HK-2 (cell line): Measurements from ENCODE around the gene RAB5B.
A peak's percentile ranks its signal among the peaks of the same experiment; 100 is the strongest.
"Not testable (repeated sequence)": the region's sequence is repeated elsewhere in the genome, so short reads cannot be mapped to it uniquely, and the experiment has no call there.

Experiments used
- DNase-seq: peaks from one replicate; pipeline ENCODE4 v3.0.0-alpha.2; 2018; ENCODE audit not compliant: unreplicated experiment

RAB5B gene

DNA sequence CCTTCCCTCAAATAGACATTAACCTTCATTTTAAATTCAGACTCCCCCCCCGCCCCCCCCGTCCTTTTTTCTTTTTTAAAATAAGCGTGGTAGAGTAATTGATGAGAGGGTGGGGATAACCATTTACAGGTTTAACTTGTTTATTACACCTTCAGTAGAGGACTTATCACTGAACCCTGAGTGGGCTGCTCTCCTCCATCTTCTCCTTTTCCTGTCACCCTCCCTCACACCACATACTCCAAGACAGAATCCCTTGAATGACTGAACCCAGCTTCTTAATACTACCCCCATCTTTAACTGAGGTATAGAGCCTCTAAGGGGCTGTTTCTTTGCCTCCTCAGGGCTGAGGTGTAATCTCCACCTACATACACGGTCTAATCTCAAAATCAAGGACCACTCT, 43.3 kb downstream of the RAB5B start:
- DNase-seq, result no peak

DNA sequence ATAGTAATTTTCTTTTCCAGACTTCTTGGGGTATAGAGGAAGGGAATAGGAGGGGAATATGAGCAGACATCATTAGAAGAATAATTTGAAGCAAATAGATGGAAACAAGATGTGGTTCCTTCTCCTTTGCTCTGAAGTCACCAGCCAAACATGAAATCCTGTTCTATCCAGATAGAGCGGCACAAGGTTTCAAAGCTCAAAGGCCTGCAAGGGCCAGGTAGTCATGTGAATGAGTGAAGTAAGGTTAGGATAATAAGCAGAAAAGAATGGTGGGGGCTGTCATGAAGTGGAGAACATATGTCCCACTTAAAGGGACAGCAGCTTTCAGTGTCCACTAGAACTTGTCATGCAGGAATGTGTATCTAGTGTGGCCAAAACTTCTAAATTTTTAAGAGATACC, 44.5 kb downstream of the RAB5B start:
- DNase-seq, result no peak

DNA sequence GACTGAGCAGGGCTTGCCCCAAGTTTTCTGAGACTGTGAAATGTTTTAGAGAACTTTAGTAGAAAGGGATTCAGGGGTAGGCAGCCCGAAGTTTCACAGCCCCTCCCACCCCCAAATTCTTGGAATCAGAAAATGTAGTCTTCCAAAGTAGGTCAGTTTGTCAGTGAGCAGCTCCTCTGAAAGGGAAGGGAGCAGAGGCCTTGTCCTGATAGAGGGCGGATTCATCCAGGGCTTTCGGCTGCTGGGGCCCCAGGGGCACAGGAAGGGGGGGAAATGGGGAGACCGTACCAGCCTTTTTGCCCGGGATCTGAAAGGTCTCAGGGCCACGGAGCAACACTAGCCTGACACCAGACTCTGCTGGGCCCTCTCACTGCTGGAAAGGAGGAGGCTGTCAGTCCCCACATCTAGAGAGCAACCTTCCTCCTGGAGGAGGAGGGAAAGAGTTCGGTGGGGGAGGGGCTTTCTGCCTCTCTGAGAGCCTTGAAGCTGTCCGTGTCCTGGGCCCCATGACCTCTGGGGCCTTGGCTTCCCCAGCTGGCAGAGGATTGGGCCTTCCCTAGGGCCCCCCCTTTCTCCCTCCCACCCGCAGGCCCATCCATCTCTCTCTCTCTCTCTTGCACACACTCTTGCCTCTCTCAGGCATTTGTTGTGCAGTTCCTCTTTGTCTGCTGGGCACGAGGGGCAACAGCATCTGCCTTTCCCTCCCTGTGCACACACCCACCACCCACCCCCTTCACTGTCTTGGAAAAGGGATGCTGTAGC, 46.7 kb downstream of the RAB5B start, which contains the start of gene IKZF4:
TSS of gene IKZF4 (plus strand) at position 621 of the 762 bp plus-strand sequence. CDS start 451 bp downstream, outside the sequence.
- DNase-seq, result no peak

DNA sequence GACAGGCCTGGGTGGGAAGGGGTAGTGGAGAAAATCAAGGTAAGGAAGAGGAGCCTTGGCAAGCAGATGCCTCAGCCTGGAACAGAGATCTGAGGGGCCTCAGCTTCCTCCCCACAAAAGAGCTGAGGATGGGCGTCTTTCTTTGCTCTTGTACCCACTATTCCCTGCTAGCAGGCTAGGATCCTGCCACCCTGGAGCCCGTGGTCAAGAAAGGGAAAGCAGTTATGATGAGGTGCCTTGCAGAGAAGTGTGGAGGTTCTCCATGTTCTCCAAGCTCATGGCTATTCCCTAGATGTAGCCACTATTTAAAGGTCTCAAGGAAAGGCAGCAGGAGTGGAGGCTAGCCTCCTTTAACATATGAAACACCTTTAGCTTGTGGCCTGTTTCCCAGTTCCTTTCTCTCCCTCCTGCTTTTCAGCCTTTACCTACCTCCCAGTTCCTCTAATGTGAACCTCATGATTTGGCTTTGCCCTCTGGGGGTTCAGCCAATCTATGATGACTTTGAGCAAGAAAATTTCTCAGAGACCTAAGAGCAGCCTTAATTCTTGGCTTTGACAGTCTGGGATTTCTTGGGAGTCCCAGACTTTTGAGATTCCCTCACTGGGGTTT, 48.1 kb downstream of the RAB5B start:
- DNase-seq, result no peak

DNA sequence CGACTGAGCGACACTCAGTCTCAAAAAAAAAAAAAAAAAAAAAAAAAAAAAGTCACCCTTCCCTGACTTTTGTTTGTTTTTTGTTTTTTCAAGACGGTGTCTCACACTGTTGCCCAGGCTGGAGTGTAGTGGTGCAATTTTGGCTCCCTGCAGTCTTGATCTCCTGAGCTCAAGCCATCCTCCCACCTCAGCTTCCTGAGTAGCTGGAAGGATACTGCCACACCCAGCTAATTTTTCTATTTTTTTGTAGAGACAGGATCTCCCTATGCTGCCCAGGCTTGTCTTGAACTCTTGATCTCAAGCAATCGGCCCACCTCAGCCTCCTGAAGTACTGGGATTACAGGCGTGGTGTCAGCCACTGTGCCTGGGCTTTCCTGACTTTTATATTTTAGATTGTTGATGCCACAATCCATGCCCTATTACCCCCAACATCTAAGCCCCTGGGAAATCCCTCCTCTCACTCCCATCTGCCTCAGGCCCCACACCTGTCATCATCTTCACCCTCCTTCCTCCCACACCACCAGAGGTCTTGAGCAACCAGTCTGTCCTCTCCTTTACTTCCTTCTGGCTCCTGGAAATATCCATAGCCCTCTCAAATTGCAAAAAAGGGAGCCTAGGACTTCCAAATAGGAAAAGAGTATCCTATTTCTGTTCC, 54.8 kb downstream of the RAB5B start:
- no peak for DNase-seq

DNA sequence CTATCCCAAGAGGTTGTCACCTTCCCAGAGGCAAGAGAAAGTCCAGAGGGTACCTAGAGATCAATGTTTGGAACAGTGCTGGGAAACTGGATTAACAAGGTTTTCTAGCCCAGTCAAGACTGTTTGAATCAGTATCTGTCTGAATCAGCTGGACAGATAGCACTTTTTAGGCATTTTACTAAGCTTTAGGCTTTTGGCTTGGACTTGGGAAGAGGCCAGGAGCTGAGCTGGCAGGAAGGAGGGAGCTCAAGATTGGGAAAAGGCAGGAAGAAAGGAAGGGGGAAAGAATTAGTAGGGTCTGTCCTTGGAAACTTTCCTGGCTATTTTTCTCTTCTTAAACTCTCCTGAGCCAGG, 55.3 kb downstream of the RAB5B start:
- no peak for DNase-seq

DNA sequence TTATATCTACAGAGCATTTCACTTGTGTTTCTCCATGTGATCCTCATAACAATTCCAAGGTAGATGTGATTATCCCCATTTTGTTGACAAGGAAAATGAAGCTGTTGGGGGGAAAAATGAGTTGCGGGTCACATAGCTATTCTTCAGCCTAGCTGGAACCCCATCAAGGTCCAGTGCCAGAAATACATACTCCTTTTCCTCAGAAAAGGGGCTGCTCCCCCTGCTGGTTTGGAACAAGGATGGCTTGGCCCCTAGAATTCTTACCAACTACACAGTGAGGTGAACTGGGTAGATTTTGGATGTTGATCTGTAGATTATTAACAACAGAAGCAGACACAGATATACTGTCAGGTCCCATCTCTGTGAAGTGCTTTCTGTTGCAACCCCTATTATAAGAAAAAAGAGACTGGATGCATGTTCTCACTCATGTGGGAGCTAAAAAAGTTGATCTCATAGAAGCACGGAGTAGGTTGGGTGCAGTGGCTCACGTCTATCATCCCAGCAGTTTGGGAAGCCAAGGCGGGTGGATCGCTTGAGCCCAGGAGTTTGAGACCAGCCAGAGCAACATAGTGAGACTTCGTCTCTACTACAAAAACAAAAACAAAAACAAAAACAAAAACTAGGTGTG, 55.9 kb downstream of the RAB5B start:
- DNase-seq, result peak; percentile 30

DNA sequence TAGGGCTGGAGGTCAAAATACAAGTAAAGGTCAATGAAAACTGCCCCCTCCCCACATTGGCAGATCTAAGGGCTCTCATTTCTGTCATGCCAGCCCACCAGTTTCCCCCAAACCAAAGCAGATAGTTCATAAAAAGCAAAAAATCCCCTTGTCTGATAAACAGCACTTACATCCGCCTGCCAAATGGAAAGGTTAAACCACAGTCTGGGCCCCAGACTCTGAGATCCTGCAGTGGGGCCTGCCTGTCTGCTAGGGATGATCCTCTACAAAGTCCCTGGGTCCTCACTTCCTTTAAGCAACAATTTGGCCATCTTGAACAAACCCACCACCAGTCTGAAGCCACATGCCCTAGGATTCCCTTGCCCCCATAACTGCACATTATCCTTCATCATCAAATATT, 58.1 kb downstream of the RAB5B start:
- DNase-seq, result no peak

DNA sequence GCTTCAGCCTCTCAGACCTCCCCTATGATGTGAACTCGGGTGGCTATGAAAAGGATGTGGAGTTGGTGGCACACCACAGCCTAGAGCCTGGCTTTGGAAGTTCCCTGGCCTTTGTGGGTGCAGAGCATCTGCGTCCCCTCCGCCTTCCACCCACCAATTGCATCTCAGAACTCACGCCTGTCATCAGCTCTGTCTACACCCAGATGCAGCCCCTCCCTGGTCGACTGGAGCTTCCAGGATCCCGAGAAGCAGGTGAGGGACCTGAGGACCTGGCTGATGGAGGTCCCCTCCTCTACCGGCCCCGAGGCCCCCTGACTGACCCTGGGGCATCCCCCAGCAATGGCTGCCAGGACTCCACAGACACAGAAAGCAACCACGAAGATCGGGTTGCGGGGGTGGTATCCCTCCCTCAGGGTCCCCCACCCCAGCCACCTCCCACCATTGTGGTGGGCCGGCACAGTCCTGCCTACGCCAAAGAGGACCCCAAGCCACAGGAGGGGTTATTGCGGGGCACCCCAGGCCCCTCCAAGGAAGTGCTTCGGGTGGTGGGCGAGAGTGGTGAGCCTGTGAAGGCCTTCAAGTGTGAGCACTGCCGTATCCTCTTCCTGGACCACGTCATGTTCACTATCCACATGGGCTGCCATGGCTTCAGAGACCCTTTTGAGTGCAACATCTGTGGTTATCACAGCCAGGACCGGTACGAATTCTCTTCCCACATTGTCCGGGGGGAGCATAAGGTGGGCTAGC, 60.9 kb downstream of the RAB5B start:
- no peak for DNase-seq

DNA sequence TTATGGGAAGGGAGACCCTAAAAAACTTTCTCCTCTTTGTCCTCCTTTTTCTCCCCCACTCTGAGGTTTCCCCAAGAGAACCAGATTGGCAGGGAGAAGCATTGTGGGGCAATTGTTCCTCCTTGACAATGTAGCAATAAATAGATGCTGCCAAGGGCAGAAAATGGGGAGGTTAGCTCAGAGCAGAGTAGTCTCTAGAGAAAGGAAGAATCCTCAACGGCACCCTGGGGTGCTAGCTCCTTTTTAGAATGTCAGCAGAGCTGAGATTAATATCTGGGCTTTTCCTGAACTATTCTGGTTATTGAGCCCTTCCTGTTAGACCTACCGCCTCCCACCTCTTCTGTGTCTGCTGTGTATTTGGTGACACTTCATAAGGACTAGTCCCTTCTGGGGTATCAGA, 63.3 kb downstream of the RAB5B start:
- DNase-seq, result no peak

DNA sequence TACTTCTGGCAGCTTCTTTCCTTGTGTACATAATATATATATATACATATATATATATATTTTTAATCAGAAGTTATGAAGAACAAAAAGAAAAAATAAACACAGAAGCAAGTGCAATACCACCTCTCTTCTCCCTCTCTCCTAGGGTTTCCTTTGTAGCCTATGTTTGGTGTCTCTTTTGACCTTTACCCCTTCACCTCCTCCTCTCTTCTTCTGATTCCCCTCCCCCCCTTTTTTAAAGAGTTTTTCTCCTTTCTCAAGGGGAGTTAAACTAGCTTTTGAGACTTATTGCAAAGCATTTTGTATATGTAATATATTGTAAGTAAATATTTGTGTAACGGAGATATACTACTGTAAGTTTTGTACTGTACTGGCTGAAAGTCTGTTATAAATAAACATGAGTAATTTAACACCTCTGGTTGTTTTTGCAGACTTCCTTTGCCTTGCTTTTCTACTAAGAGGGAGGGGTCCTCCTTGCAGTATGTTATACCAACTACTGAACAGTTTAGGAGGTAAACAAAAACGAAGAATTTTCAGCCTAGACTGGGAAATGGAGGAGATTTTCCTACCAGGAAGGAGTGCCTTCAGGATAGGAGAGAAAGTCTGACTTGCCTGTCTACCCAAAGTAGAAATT, 64.3 kb downstream of the RAB5B start:
- DNase-seq, result no peak

DNA sequence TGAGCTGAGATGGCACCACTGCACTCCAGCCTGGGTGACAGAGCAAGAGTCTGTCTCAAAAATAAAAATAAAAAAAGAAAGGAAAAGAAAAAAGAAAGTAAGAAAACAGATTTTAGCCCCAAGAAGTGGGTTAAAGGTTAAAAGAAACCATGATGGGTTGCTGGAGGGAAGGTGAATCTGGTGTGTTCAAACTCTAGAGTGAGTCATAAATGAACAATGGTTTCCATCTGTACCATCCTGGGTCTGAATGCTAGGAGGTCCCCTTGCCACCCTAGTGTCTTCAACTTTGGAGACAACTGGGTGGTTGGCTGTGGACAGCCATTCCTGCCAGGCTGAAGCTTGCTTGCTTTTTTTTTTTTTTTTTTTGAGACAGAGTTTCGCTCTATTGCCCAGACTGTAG, 66.3 kb downstream of the RAB5B start:
- DNase-seq, result no peak

DNA sequence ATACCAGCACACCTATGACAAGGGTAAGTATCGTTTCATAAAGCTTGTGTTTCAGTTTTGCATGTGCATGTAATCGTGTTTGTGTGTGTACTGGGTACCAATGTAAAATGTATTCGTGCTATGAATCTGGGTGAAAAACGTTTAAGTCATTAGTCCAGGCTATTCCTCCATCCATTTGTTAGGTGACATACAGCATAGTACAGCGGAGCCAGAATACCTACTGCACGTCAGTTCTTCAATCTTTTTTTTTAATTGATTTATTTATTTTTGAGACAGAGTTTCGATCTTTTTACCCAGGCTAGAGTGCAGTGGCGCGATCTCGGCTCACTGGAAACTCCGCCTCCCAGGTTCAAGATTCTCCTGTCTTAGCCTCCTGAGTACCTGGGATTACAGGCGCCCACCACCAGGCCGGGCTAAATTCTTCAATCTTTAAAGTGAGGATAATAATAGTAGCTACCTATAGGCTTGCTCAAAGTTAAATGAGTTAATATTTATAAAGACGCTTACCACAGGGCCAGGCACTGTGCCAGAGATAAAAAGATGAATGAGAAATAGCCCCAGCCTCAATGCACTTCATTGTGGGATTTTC, 67.2 kb downstream of the RAB5B start:
- DNase-seq, result no peak

DNA sequence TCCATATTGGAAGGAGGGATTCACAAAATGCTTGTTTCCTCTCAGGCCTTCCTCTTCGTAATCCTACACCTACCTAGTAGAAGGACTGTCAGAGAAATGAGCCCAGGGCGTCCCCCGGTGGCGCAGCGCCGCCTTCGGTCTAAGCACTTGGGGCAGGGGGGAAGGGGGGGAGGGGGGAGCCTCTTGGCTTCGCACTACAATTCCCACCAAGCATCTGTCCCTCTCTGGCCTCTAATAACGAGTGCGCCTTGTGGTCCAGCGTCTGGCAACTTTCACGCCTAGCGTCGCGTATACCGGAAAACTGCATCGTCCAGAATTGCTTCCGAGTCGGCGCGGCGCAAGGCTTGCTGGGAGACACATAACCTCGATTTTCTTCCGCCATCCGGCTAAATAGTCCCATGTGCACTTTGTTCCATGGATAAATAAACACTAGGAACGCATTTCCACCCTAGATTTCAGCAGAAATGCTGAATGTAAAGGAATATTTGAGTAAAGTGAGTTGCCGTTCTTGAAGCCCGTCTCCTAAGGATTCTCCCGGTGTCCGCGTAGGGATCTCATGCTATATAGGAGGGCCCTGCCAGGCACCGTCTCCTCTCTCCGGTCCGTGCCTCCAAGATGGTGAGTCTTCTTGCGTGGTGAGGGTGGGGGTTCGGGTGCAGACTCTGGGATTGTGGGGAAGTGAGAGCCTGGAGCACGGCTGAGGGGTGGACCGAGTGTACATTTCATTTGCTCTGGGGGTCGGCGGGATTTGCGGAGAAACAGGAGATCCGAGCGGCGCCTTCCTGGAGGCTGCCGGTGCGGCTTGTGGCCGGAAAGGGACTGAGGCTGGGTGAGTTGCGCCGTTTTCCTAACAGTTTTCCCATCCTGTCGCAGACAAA, 67.9 kb downstream of the RAB5B start, which contains the start of gene RPS26:
TSS of gene RPS26 (plus strand) at position 367 of the 878 bp plus-strand sequence. CDS start at position 616, 249 bp downstream.
- peak; percentile 97 for DNase-seq

DNA sequence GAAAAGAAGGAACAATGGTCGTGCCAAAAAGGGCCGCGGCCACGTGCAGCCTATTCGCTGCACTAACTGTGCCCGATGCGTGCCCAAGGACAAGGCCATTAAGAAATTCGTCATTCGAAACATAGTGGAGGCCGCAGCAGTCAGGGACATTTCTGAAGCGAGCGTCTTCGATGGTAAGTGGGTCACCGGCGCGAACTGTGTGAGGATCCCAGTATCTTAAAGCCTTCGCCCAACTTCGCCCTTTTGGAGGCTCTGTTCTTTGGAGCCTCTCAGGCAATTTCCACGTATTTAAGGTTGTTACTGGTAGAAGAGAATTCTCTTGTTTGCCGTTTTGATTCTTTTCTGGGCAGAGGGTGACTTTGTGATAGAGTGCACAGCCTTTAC, 68.5 kb downstream of the RAB5B start:
- DNase-seq, result not testable (repeated sequence)

DNA sequence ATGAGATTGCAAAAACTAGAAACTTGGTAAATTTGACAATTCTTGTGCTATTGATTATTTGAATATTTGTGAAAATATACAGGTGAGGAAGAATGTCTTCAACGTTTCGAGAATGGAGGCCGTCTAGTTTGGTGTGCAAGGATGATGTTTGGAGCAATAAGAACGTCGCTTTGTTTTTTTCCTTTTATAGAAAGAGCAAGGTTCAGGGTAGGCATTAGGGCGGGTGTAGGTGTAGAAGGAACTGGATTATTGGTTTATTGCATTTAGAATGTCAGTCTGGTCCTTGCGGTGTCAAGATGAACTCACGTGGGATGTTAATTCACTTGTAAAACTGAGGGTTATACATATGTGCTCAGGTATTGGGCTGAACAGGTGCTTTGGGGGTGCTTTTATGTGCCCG, 69.0 kb downstream of the RAB5B start:
- no peak for DNase-seq
